Parathyroid adenoma (tissue), 2 donors: ENCODE data around the gene VIL1.

ENCODE experiments used
- H2AFZ ChIP-seq: fragments of 300-600 bp; sonication (generic); one replicate; pipeline ENCODE4 v1.7.0; 2017; ENCODE audit warnings: antibody characterized with exemption, mild to moderate bottlenecking
- H3K27ac ChIP-seq: fragments of 300-600 bp; sonication (generic); one replicate; pipeline ENCODE4 v1.7.0; 2017
- H3K27me3 ChIP-seq: fragments of 300-600 bp; sonication (generic); one replicate; pipeline ENCODE4 v1.7.0; 2017; ENCODE audit warnings: low read length; ENCODE audit not compliant: control insufficient read depth, insufficient read depth
- H3K36me3 ChIP-seq: fragments of 300-600 bp; sonication (generic); one replicate; pipeline ENCODE4 v1.7.0; 2017; ENCODE audit warnings: low read length; ENCODE audit not compliant: control insufficient read depth, insufficient read depth
- H3K4me1 ChIP-seq: fragments of 300-600 bp; sonication (generic); one replicate; pipeline ENCODE4 v1.7.0; 2017; ENCODE audit warnings: control low read depth
- H3K4me2 ChIP-seq: fragments of 300-600 bp; sonication (generic); one replicate; pipeline ENCODE4 v1.7.0; 2017; ENCODE audit warnings: low read length
- H3K4me3 ChIP-seq: fragments of 300-600 bp; sonication (generic); one replicate; pipeline ENCODE4 v1.7.0; 2017; ENCODE audit warnings: low read depth, low read length
- H3K79me2 ChIP-seq: fragments of 300-600 bp; sonication (generic); one replicate; pipeline ENCODE4 v1.7.0; 2017; ENCODE audit warnings: control low read depth
- H3K9ac ChIP-seq: fragments of 300-600 bp; sonication (generic); one replicate; pipeline ENCODE4 v1.7.0; 2017; ENCODE audit warnings: mild to moderate bottlenecking
- H3K9me3 ChIP-seq: fragments of 300-600 bp; sonication (generic); one replicate; pipeline ENCODE4 v1.7.0; 2017; ENCODE audit warnings: low read length; ENCODE audit not compliant: control insufficient read depth
- CTCF ChIP-seq: fragments of 300-600 bp; sonication (generic); IDR thresholded peaks from one replicate; pipeline ENCODE4 v1.7.0; 2017; ENCODE audit warnings: antibody characterized with exemption, mild to moderate bottlenecking
- donor health status: primary hyperparathyroidism.

Gene VIL1

GRCh38 chr2:218429911-218430692 lies 11.2 kb downstream of the VIL1 start:
- H3K9ac ChIP-seq, result no peak overlapping the region
- H3K4me3 ChIP-seq, result no peak overlapping the region
- no peaks in the 10 kb centered on the region for H3K27me3 ChIP-seq
- H3K79me2 ChIP-seq, result no peaks in the 10 kb centered on the region
- no peaks in the 10 kb centered on the region for H3K4me1 ChIP-seq
- no peaks in the 10 kb centered on the region for H3K9me3 ChIP-seq
- H3K27ac ChIP-seq, result no peak overlapping the region
- H3K36me3 ChIP-seq, result no peaks in the 10 kb centered on the region
- no peak overlapping the region for H3K4me2 ChIP-seq
- no peak overlapping the region for H2AFZ ChIP-seq
- no peak for TF ChIP-seq CTCF

GRCh38 chr2:218430721-218431120 lies 11.8 kb downstream of the VIL1 start:
- TF ChIP-seq CTCF, result no peak
- H3K27me3 ChIP-seq, result no peaks in the 10 kb centered on the region
- no peak overlapping the region for H2AFZ ChIP-seq
- H3K9me3 ChIP-seq, result no peaks in the 10 kb centered on the region
- no peak overlapping the region for H3K27ac ChIP-seq
- H3K4me1 ChIP-seq, result no peaks in the 10 kb centered on the region
- no peaks in the 10 kb centered on the region for H3K79me2 ChIP-seq
- H3K9ac ChIP-seq, result no peak overlapping the region
- H3K36me3 ChIP-seq, result no peaks in the 10 kb centered on the region
- H3K4me2 ChIP-seq, result no peak overlapping the region
- no peak overlapping the region for H3K4me3 ChIP-seq

- Histone ChIP-seq H3K9me3 (no peaks in the 10 kb centered on the region), H3K79me2 (no peaks in the 10 kb centered on the region), H3K27me3 (no peaks in the 10 kb centered on the region), H3K36me3 (no peaks in the 10 kb centered on the region), H3K4me1 (no peaks in the 10 kb centered on the region), H3K4me3 (no peak overlapping the region), H3K27ac (no peak overlapping the region), H3K9ac (no peak overlapping the region), H2AFZ (no peak overlapping the region), H3K4me2 (no peak overlapping the region)
- TF ChIP-seq CTCF, result no peak
Measured at GRCh38 chr2:218431878-218432277, 13.0 kb downstream of the VIL1 start.

- Histone ChIP-seq H3K4me2 (no peak overlapping the region), H3K36me3 (no peaks in the 10 kb centered on the region), H3K4me3 (no peak overlapping the region), H3K4me1 (no peaks in the 10 kb centered on the region), H2AFZ (no peak overlapping the region), H3K27me3 (no peaks in the 10 kb centered on the region), H3K9me3 (no peaks in the 10 kb centered on the region), H3K79me2 (no peaks in the 10 kb centered on the region), H3K27ac (no peak overlapping the region), H3K9ac (no peak overlapping the region)
- no peak for TF ChIP-seq CTCF
Measured at GRCh38 chr2:218432676-218433365, 13.9 kb downstream of the VIL1 start.
